Naive B cell (primary cell): Measurements from ENCODE around the gene GOT1. TPM values are rescaled to one million over a fixed set of nuclear protein-coding genes. Genes with fewer than 3 reads are reported as not detected.

ENCODE experiments used
- ATAC-seq, 2 donors: fragments of 150-1000 bp; cut with Tn5 transposase; 2 replicates each; pipeline ENCODE4 v1.10.0; 2021; ENCODE audit warnings: low read depth in 2 of 2, mild to moderate bottlenecking in 2 of 2, moderate library complexity in 2 of 2
- DNase-seq: peaks from one replicate; pipeline ENCODE4 v3.0.0; 2022
- H3K27ac Mint-ChIP-seq, 6 donors: one replicate each; pipeline ENCODE4 v1.8.0; 2020 to 2022; ENCODE audit warnings: mild to moderate bottlenecking in 6 of 6, mixed read lengths in 6 of 6, moderate library complexity in 5 of 6, inconsistent platforms in 2 of 6
- H3K27me3 Mint-ChIP-seq, 3 donors: one replicate each; pipeline ENCODE4 v1.8.0; 2021 to 2022; ENCODE audit warnings: mixed read lengths in 3 of 3, mild to moderate bottlenecking in 1 of 3
- H3K36me3 Mint-ChIP-seq, 2 donors: one replicate each; pipeline ENCODE4 v1.8.0; 2020 to 2022; ENCODE audit warnings: mixed read lengths in 2 of 2, inconsistent platforms in 1 of 2, mild to moderate bottlenecking in 1 of 2
- H3K4me1 Mint-ChIP-seq, 3 donors: one replicate each; pipeline ENCODE4 v1.8.0; 2020 to 2022; ENCODE audit warnings: mixed read lengths in 3 of 3, inconsistent platforms in 1 of 3, mild to moderate bottlenecking in 1 of 3, moderate library complexity in 1 of 3
- H3K4me3 Mint-ChIP-seq, 8 donors: one replicate each; pipeline ENCODE4 v1.8.0; 2020 to 2022; ENCODE audit warnings: mild to moderate bottlenecking in 8 of 8, mixed read lengths in 8 of 8, moderate library complexity in 8 of 8, inconsistent platforms in 2 of 8
- H3K9me3 Mint-ChIP-seq, 7 donors: one replicate each; pipeline ENCODE4 v1.8.0; 2020 to 2022; ENCODE audit warnings: mixed read lengths in 7 of 7, mild to moderate bottlenecking in 5 of 7, inconsistent platforms in 2 of 7, moderate library complexity in 1 of 7
- polyA plus RNA-seq, 6 donors: library from polyadenylated mRNA; unstranded; fragments of 300-500 nt; fragmentation: Illumina TruSeq; gene quantifications; one replicate each; pipeline ENCODE4 v1.2.3, GENCODE V29; 2021; ENCODE audit warnings: low read depth in 6 of 6

The GOT1 gene
- polyA plus RNA-seq, 6 donors from 2014 or later: 8.8 to 15.5 (median 11.2) TPM

GRCh38 chr10:99429517-99430095, 818 bp downstream of the GOT1 start:
- H3K27ac Mint-ChIP-seq: peak overlapping the region in 5 of 6 donors; percentile 79 to 99 (median 96)
- no peaks in the 10 kb centered on the region for H3K27me3 Mint-ChIP-seq
- DNase-seq (no peak), ATAC-seq (no peak)
- H3K36me3 Mint-ChIP-seq: peaks cover 0 to 7% of the 10 kb centered on the region in 2 donors
- no peaks in the 10 kb centered on the region for H3K9me3 Mint-ChIP-seq
- H3K4me3 Mint-ChIP-seq: peak overlapping the region; percentile 53 to 99 (median 98)
- H3K4me1 Mint-ChIP-seq: peaks cover 20 to 29% (median 29%) of the 10 kb centered on the region in 3 donors

GRCh38 chr10:99427566-99428190, 2.7 kb downstream of the GOT1 start:
- DNase-seq (no peak), ATAC-seq (no peak)
- Mint-ChIP-seq H3K27ac (peak overlapping the region in 1 of 6 donors; percentile 45), H3K4me3 (no peak overlapping the region), H3K4me1 (peaks cover 20 to 29% (median 29%) of the 10 kb centered on the region in 3 donors), H3K9me3 (no peaks in the 10 kb centered on the region), H3K27me3 (no peaks in the 10 kb centered on the region), H3K36me3 (peaks cover 0 to 9% of the 10 kb centered on the region in 2 donors)

- Mint-ChIP-seq H3K36me3 (peaks cover 0 to 9% of the 10 kb centered on the region in 2 donors), H3K4me3 (no peak overlapping the region), H3K4me1 (peaks cover 16 to 24% (median 24%) of the 10 kb centered on the region in 3 donors), H3K9me3 (no peaks in the 10 kb centered on the region), H3K27ac (no peak overlapping the region), H3K27me3 (no peaks in the 10 kb centered on the region)
- ATAC-seq (no peak), DNase-seq (no peak)
Observed at GRCh38 chr10:99426689-99427088, 3.7 kb downstream of the GOT1 start.

GRCh38 chr10:99425204-99425603, 5.2 kb downstream of the GOT1 start:
- H3K27ac Mint-ChIP-seq: peak overlapping the region in 3 of 6 donors; percentile 8 to 51 (median 29)
- H3K27me3 Mint-ChIP-seq: no peaks in the 10 kb centered on the region
- H3K4me3 Mint-ChIP-seq: no peak overlapping the region
- H3K4me1 Mint-ChIP-seq: peaks cover 11 to 13% (median 12%) of the 10 kb centered on the region in 3 donors
- ATAC-seq: no peak
- DNase-seq: no peak
- no peaks in the 10 kb centered on the region for H3K9me3 Mint-ChIP-seq
- H3K36me3 Mint-ChIP-seq: peaks cover 5 to 9% of the 10 kb centered on the region in 2 donors

- Mint-ChIP-seq H3K27me3 (no peaks in the 10 kb centered on the region), H3K4me3 (no peak overlapping the region), H3K36me3 (peaks cover 10 to 13% of the 10 kb centered on the region in 2 donors), H3K27ac (peak overlapping the region in 3 of 6 donors; percentile 3 to 83 (median 27)), H3K9me3 (no peaks in the 10 kb centered on the region), H3K4me1 (peaks cover 6 to 8% (median 7%) of the 10 kb centered on the region in 3 donors)
- DNase-seq (no peak), ATAC-seq (no peak)
Observed at GRCh38 chr10:99424656-99425055, 5.8 kb downstream of the GOT1 start.

- peak overlapping the region in 1 of 6 donors; percentile 86 for H3K27ac Mint-ChIP-seq
- H3K36me3 Mint-ChIP-seq: peaks cover 25 to 28% of the 10 kb centered on the region in 2 donors
- peaks cover 0 to 4% (median 0%) of the 10 kb centered on the region in 3 donors for H3K4me1 Mint-ChIP-seq
- no peaks in the 10 kb centered on the region for H3K9me3 Mint-ChIP-seq
- no peaks in the 10 kb centered on the region for H3K27me3 Mint-ChIP-seq
- DNase-seq (no peak), ATAC-seq (no peak)
- H3K4me3 Mint-ChIP-seq: no peak overlapping the region
Observed at GRCh38 chr10:99422529-99423096, 7.8 kb downstream of the GOT1 start.

GRCh38 chr10:99421233-99421739, 9.1 kb downstream of the GOT1 start:
- H3K27me3 Mint-ChIP-seq: no peaks in the 10 kb centered on the region
- no peak for DNase-seq
- H3K4me3 Mint-ChIP-seq: no peak overlapping the region
- peaks cover 0 to 4% (median under 1%) of the 10 kb centered on the region in 3 donors for H3K4me1 Mint-ChIP-seq
- no peak for ATAC-seq
- H3K9me3 Mint-ChIP-seq: peaks cover 0 to 2% (median 0%) of the 10 kb centered on the region in 7 donors
- H3K27ac Mint-ChIP-seq: peak overlapping the region in 1 of 6 donors; percentile 0
- peaks cover 25 to 30% of the 10 kb centered on the region in 2 donors for H3K36me3 Mint-ChIP-seq

GRCh38 chr10:99419688-99420087, 10.7 kb downstream of the GOT1 start:
- no peaks in the 10 kb centered on the region for H3K27me3 Mint-ChIP-seq
- DNase-seq (no peak), ATAC-seq (no peak)
- H3K27ac Mint-ChIP-seq: peak overlapping the region in 1 of 6 donors; percentile 16
- peaks cover 19 to 33% of the 10 kb centered on the region in 2 donors for H3K36me3 Mint-ChIP-seq
- H3K9me3 Mint-ChIP-seq: peaks cover 0 to 4% (median 0%) of the 10 kb centered on the region in 7 donors
- H3K4me3 Mint-ChIP-seq: no peak overlapping the region
- peaks cover 2 to 5% (median 4%) of the 10 kb centered on the region in 3 donors for H3K4me1 Mint-ChIP-seq

- H3K9me3 Mint-ChIP-seq: peaks cover 0 to 4% (median 0%) of the 10 kb centered on the region in 7 donors
- no peak overlapping the region for H3K27ac Mint-ChIP-seq
- H3K27me3 Mint-ChIP-seq: no peaks in the 10 kb centered on the region
- ATAC-seq (no peak), DNase-seq (no peak)
- peaks cover 2 to 5% (median 4%) of the 10 kb centered on the region in 3 donors for H3K4me1 Mint-ChIP-seq
- peaks cover 17 to 33% of the 10 kb centered on the region in 2 donors for H3K36me3 Mint-ChIP-seq
- H3K4me3 Mint-ChIP-seq: no peak overlapping the region
Observed at GRCh38 chr10:99418910-99419624, 11.4 kb downstream of the GOT1 start.

GRCh38 chr10:99412099-99412498, 18.3 kb downstream of the GOT1 start:
- H3K9me3 Mint-ChIP-seq: peaks cover 0 to 4% (median 0%) of the 10 kb centered on the region in 7 donors
- no peak overlapping the region for H3K27ac Mint-ChIP-seq
- H3K4me3 Mint-ChIP-seq: no peak overlapping the region
- H3K27me3 Mint-ChIP-seq: no peaks in the 10 kb centered on the region
- DNase-seq (no peak), ATAC-seq (no peak)
- H3K36me3 Mint-ChIP-seq: peaks cover 0 to 10% of the 10 kb centered on the region in 2 donors
- H3K4me1 Mint-ChIP-seq: peaks cover 0 to 5% (median 2%) of the 10 kb centered on the region in 3 donors

GRCh38 chr10:99411546-99411945, 18.9 kb downstream of the GOT1 start:
- ATAC-seq: no peak
- Mint-ChIP-seq H3K27ac (peak overlapping the region in 1 of 6 donors; percentile 10), H3K9me3 (peaks cover 0 to 4% (median 0%) of the 10 kb centered on the region in 7 donors), H3K27me3 (no peaks in the 10 kb centered on the region), H3K4me1 (peaks cover 0 to 5% (median 2%) of the 10 kb centered on the region in 3 donors), H3K4me3 (no peak overlapping the region), H3K36me3 (peaks cover 0 to 12% of the 10 kb centered on the region in 2 donors)
- no peak for DNase-seq

- Mint-ChIP-seq H3K27ac (no peak overlapping the region), H3K27me3 (no peaks in the 10 kb centered on the region), H3K9me3 (no peaks in the 10 kb centered on the region), H3K36me3 (peaks cover 2 to 13% of the 10 kb centered on the region in 2 donors), H3K4me3 (no peak overlapping the region), H3K4me1 (peaks cover 0 to under 1% (median 0%) of the 10 kb centered on the region in 3 donors)
- DNase-seq: no peak
- no peak for ATAC-seq
Observed at GRCh38 chr10:99410876-99411275, 19.5 kb downstream of the GOT1 start.

- Mint-ChIP-seq H3K27me3 (no peaks in the 10 kb centered on the region), H3K9me3 (peaks cover 0 to 2% (median 0%) of the 10 kb centered on the region in 7 donors), H3K4me3 (no peak overlapping the region), H3K4me1 (no peaks in the 10 kb centered on the region), H3K36me3 (peaks cover 9 to 20% of the 10 kb centered on the region in 2 donors), H3K27ac (no peak overlapping the region)
- no peak for DNase-seq
- ATAC-seq: no peak
Observed at GRCh38 chr10:99410146-99410545, 20.3 kb downstream of the GOT1 start.
